Measurements from ENCODE around the gene PHOSPHO2. TPM values are rescaled to one million over a fixed set of nuclear protein-coding genes. Genes with fewer than 3 reads are reported as not detected.

Gene PHOSPHO2
- total RNA-seq, 4 donors from 2014 or later = 6.1 to 10.5 (median 7.5) TPM

GRCh38 chr2:169664600-169664977, 29.7 kb upstream of the PHOSPHO2 start:
- no peak overlapping the region for H3K27ac ChIP-seq
- TF ChIP-seq CTCF (IDR thresholded peaks at IDR 0.05) = no peak
- TF ChIP-seq POLR2A (IDR thresholded peaks at IDR 0.05) = no peak

GRCh38 chr2:169664978-169665930, 29.0 kb upstream of the PHOSPHO2 start:
- no peaks in the 10 kb centered on the region for H3K27me3 ChIP-seq
- H3K4me3 ChIP-seq = no peak overlapping the region
- H3K36me3 ChIP-seq = no peaks in the 10 kb centered on the region
- H3K4me1 ChIP-seq = no peaks in the 10 kb centered on the region
- no peak overlapping the region for H3K27ac ChIP-seq
- DNase-seq = no peak
- intact Hi-C loops (cut with DNase I; ENCODE audit: low total_unique reads) = no loop called here
- H3K9me3 ChIP-seq = no peaks in the 10 kb centered on the region
- TF ChIP-seq CTCF (IDR thresholded peaks at IDR 0.05) (no peak), POLR2A (IDR thresholded peaks at IDR 0.05) (no peak)

More at GRCh38 chr2:169664600-169664977, 29.7 kb upstream of the PHOSPHO2 start:
- intact Hi-C loops (cut with DNase I; ENCODE audit: low total_unique reads) = no loop called here
- Histone ChIP-seq H3K36me3 (no peaks in the 10 kb centered on the region), H3K27me3 (no peaks in the 10 kb centered on the region), H3K4me3 (no peak overlapping the region), H3K9me3 (no peaks in the 10 kb centered on the region), H3K4me1 (no peaks in the 10 kb centered on the region)
- DNase-seq = no peak

GRCh38 chr2:169667583-169667982, 26.7 kb upstream of the PHOSPHO2 start:
- intact Hi-C loops (cut with DNase I; ENCODE audit: low total_unique reads) = no loop called here
- no peaks in the 10 kb centered on the region for H3K4me1 ChIP-seq
- no peaks in the 10 kb centered on the region for H3K27me3 ChIP-seq
- H3K9me3 ChIP-seq = no peaks in the 10 kb centered on the region
- no peak overlapping the region for H3K27ac ChIP-seq
- no peak for DNase-seq
- no peak for TF ChIP-seq CTCF (IDR thresholded peaks at IDR 0.05)
- TF ChIP-seq POLR2A (IDR thresholded peaks at IDR 0.05) = no peak
- no peak overlapping the region for H3K4me3 ChIP-seq
- no peaks in the 10 kb centered on the region for H3K36me3 ChIP-seq

- intact Hi-C loops (cut with DNase I; ENCODE audit: low total_unique reads) = no loop called here
- no peak for DNase-seq
- no peak overlapping the region for H3K27ac ChIP-seq
- no peak overlapping the region for H3K4me3 ChIP-seq
- TF ChIP-seq POLR2A (IDR thresholded peaks at IDR 0.05) (no peak), CTCF (IDR thresholded peaks at IDR 0.05) (no peak)
- H3K27me3 ChIP-seq = no peaks in the 10 kb centered on the region
- no peaks in the 10 kb centered on the region for H3K4me1 ChIP-seq
- H3K9me3 ChIP-seq = no peaks in the 10 kb centered on the region
- no peaks in the 10 kb centered on the region for H3K36me3 ChIP-seq
Measured at GRCh38 chr2:169670215-169670651, 24.0 kb upstream of the PHOSPHO2 start.

GRCh38 chr2:169670937-169671336, 23.3 kb upstream of the PHOSPHO2 start:
- no peaks in the 10 kb centered on the region for H3K9me3 ChIP-seq
- DNase-seq = no peak
- no peak overlapping the region for H3K4me3 ChIP-seq
- no peaks in the 10 kb centered on the region for H3K27me3 ChIP-seq
- no peaks in the 10 kb centered on the region for H3K4me1 ChIP-seq
- TF ChIP-seq POLR2A (IDR thresholded peaks at IDR 0.05) = no peak
- H3K36me3 ChIP-seq = no peaks in the 10 kb centered on the region
- H3K27ac ChIP-seq = no peak overlapping the region
- intact Hi-C loops (cut with DNase I; ENCODE audit: low total_unique reads) = no loop called here
